K562 (cell line): ENCODE data around the gene CENPT. TPM values are rescaled to one million over a fixed set of nuclear protein-coding genes. Genes with fewer than 3 reads are reported as not detected.

Experiments used
- ATAC-seq: fragments of 200-7000 bp; cut with Tn5 transposase; 3 replicates; pipeline ENCODE4 v1.9.1; 2020; ENCODE audit warnings: moderate library complexity
- BruUV-seq: library from RNA; stranded (reverse); fragments of 400-500 nt; replicated peaks from 2 replicates; lab custom pipeline; 2021; lab: Mats Ljungman, UMichigan
- CTCF ChIA-PET: fragments of 300-600 bp; formaldehyde crosslinking; extraction: SDS; loops from one replicate; lab custom pipeline; 2021; ENCODE audit warnings: low intra/inter-chr PET ratio; lab: Yijun Ruan, JAX
- POLR2A ChIA-PET: fragments of 300-600, 350-650 bp; sonication (Branson Sonifier 250); formaldehyde crosslinking; extraction: SDS; loops from one replicate; lab custom pipeline; 2021; ENCODE audit warnings: antibody characterized with exemption, inconsistent platforms; lab: Yijun Ruan, JAX
- DNase-seq, 4 experiments: peaks; one replicate each; pipeline versions ENCODE4 v3.0.0 to v3.0.0-alpha.2; 2011 to 2018; ENCODE audit warnings: low spot score in 3 of 4, mixed read lengths in 3 of 4; ENCODE audit errors: extremely low read depth in 1 of 4
- FAIRE-seq: peaks from 2 replicates; lab custom pipeline; 2011; peaks lifted over from hg19 to GRCh38; lab: Jason Lieb, UNC
- H2AFZ ChIP-seq: 2 replicates; pipeline ENCODE4 v1.6.0; 2011; ENCODE audit warnings: low read depth, low read length, control low read depth, inconsistent platforms
- H3K27ac ChIP-seq: fragments of 200-600 bp; 3 replicates; pipeline ENCODE4 v1.8.0; 2011; ENCODE audit warnings: low read depth, mild to moderate bottlenecking, control low read depth, inconsistent platforms, low read length, moderate library complexity, mixed read lengths; ENCODE audit errors: extremely low read depth
- H3K27me3 ChIP-seq, 2 experiments: fragments of 300-600 bp in 1 of 2; 2 replicates in 1 of 2; 3 replicates in 1 of 2; pipeline versions ENCODE4 v1.6.0 to v1.8.0; 2011; ENCODE audit warnings: inconsistent platforms in 2 of 2, low read length in 2 of 2, mild to moderate bottlenecking in 1 of 2, mixed read lengths in 1 of 2, moderate library complexity in 1 of 2; ENCODE audit not compliant: control insufficient read depth in 2 of 2, insufficient read depth in 2 of 2
- H3K36me3 ChIP-seq: fragments of 300-600 bp; 3 replicates; pipeline ENCODE4 v1.8.0; 2011; ENCODE audit warnings: mild to moderate bottlenecking, low read length, inconsistent platforms; ENCODE audit not compliant: control insufficient read depth, insufficient read depth
- H3K4me1 ChIP-seq, 2 experiments: fragments of 200-600 bp in 1 of 2; replicated peaks in 1 of 2; 2 replicates in 1 of 2; 3 replicates in 1 of 2; pipeline versions ENCODE4 v1.5.1 to v1.8.0; 2011; ENCODE audit warnings: inconsistent platforms in 2 of 2, low read length in 2 of 2, mild to moderate bottlenecking in 1 of 2, mixed read lengths in 1 of 2, moderate library complexity in 1 of 2; ENCODE audit not compliant: control insufficient read depth in 2 of 2, insufficient read depth in 2 of 2
- H3K4me2 ChIP-seq: 2 replicates; pipeline ENCODE4 v1.6.1; 2011; ENCODE audit warnings: low read length, control low read depth, inconsistent platforms, mixed read lengths; ENCODE audit not compliant: insufficient read depth
- H3K4me3 ChIP-seq: fragments of 200-600 bp; sonication (generic), shearing (Covaris generic); 2 replicates; pipeline ENCODE4 v1.5.1; 2016; ENCODE audit warnings: control low read depth, inconsistent platforms
- H3K79me2 ChIP-seq: fragments of 200-600 bp; 3 replicates; pipeline ENCODE4 v1.8.0; 2011; ENCODE audit warnings: low read length, inconsistent platforms; ENCODE audit not compliant: control insufficient read depth, insufficient read depth
- H3K9ac ChIP-seq, 2 experiments: 2 replicates each; pipeline versions ENCODE4 v1.6.0 to v1.6.1; 2011; ENCODE audit warnings: low read depth in 2 of 2, low read length in 2 of 2, control low read depth in 1 of 2, inconsistent platforms in 1 of 2, mild to moderate bottlenecking in 1 of 2, mixed read lengths in 1 of 2; ENCODE audit not compliant: insufficient read depth in 1 of 2
- H3K9me1 ChIP-seq: one replicate; pipeline ENCODE4 v1.6.0; 2011; ENCODE audit warnings: inconsistent platforms, mild to moderate bottlenecking, low read length, moderate library complexity; ENCODE audit not compliant: control insufficient read depth, insufficient read depth
- H3K9me3 ChIP-seq: replicated peaks from 2 replicates; pipeline ENCODE4 v1.5.1; 2011; ENCODE audit warnings: low read depth, low read length, inconsistent platforms; ENCODE audit not compliant: control insufficient read depth, insufficient read depth
- H4K20me1 ChIP-seq: replicated peaks from 2 replicates; pipeline ENCODE4 v1.6.1; 2011; ENCODE audit warnings: low read length, inconsistent platforms, mixed read lengths; ENCODE audit not compliant: control insufficient read depth, insufficient read depth
- ARID3B ChIP-seq: fragments of 250-450 bp; sonication (Bioruptor Pico); IDR thresholded peaks from 2 replicates; pipeline ENCODE4 v1.4.0; 2020; ENCODE audit warnings: borderline replicate concordance
- CREM ChIP-seq: IDR thresholded peaks from 2 replicates; pipeline ENCODE4 v1.6.1; 2014; ENCODE audit warnings: antibody characterized with exemption, low read depth
- GABPA ChIP-seq: fragments of 200-800 bp; sonication (Bioruptor generic); conservative IDR thresholded peaks from 2 replicates; pipeline ENCODE4 v1.6.1; 2016; ENCODE audit warnings: low read depth, missing genetic modification characterization, missing compliant biosample characterization
- GTF2F1 ChIP-seq: IDR thresholded peaks from 2 replicates; pipeline ENCODE4 v1.6.1; 2011; ENCODE audit warnings: low read depth, low read length, improper control_type of control experiment
- NRF1 ChIP-seq, 2 experiments: fragments of 450-650 bp; IDR thresholded peaks in 1 of 2; conservative IDR thresholded peaks in 1 of 2; 2 replicates each; pipeline ENCODE4 v1.6.1; 2014; ENCODE audit warnings: mild to moderate bottlenecking in 2 of 2
- RHOXF2B ChIP-seq: fragments of 250-450 bp; sonication (Bioruptor Pico); conservative IDR thresholded peaks from 2 replicates; pipeline ENCODE4 v1.5.1; 2021
- SAFB ChIP-seq: fragments of 200-400 bp; formaldehyde crosslinking; IDR thresholded peaks from 2 replicates; pipeline ENCODE4 v1.6.1; 2017; ENCODE audit warnings: low read depth, low read length, borderline replicate concordance
- SLC30A9 ChIP-seq: fragments of 250-450 bp; sonication (Bioruptor Pico); IDR thresholded peaks from 2 replicates; pipeline ENCODE4 v1.8.0; 2022; ENCODE audit warnings: mild to moderate bottlenecking, moderate library complexity
- SNAPC5 ChIP-seq: fragments of 250-450 bp; sonication (Bioruptor Pico); IDR thresholded peaks from 2 replicates; pipeline ENCODE4 v1.8.0; 2021; ENCODE audit warnings: moderate library complexity, mild to moderate bottlenecking, inconsistent platforms
- SPI1 ChIP-seq: IDR thresholded peaks from 2 replicates; pipeline ENCODE4 v1.6.1; 2011; ENCODE audit warnings: low read depth, low read length, control low read depth, borderline replicate concordance
- ZNF224 ChIP-seq: sonication (generic); formaldehyde crosslinking; IDR thresholded peaks from 2 replicates; pipeline ENCODE4 v1.8.0; 2022; ENCODE audit warnings: mild to moderate bottlenecking, missing genetic modification reagents
- WGBS: fragments of 100-300 bp; shearing (Covaris generic); methylation state at CpG from one replicate; pipeline ENCODE4 v1.1.6; 2016; ENCODE audit warnings: low coverage, mixed read lengths; ENCODE audit not compliant: insufficient coverage; ENCODE audit errors: missing lambda C conversion rate; 5-methylcytosine and 5-hydroxymethylcytosine counted together
- in situ Hi-C: fragments of 300-500 bp; cut with MboI; formaldehyde crosslinking; loops from 4 replicates; pipeline ENCODE4 v1.15.0; 2018; ENCODE audit warnings: inconsistent platforms, mixed read lengths
- intact Hi-C: fragments of 100-400 bp; cut with micrococcal nuclease; formaldehyde crosslinking; loops from 2 replicates; pipeline ENCODE4 v1.14.2; 2022
- polyA plus RNA-seq, 8 experiments: library from polyadenylated mRNA; depleted of rRNA in 4 of 8; stranded (reverse) in 5 of 8; unstranded in 3 of 8; fragments of >200 nt; fragmentation: Nextera tagmentation in 2 of 8; fragmentation: Illumina TruSeq in 1 of 8; extraction: Ambion mirVana in 2 of 8; extraction: Trizol in 1 of 8; gene quantifications; 2 replicates each; pipeline versions ENCODE4 v1.2.1 to v1.2.3, GENCODE V29; 2011 to 2014; ENCODE audit warnings: inconsistent platforms in 1 of 8, missing spikeins in 1 of 8
- total RNA-seq, 7 experiments: library from RNA; depleted of rRNA in 6 of 7; stranded (reverse); fragments of >200 nt in 6 of 7; fragmentation: Illumina TruSeq in 2 of 7; extraction: Trizol in 2 of 7; gene quantifications; 2 replicates each; pipeline versions ENCODE4 v1.2.1 to v1.2.3, GENCODE V29; 2011 to 2021; ENCODE audit warnings: low replicate concordance in 1 of 7

CENPT gene
- total and polyA plus RNA-seq, 9 of the 15 experiments (the other 6 are each of a cell fraction or from before 2014, with no cell fraction given), result 3.6 to 94.2 (median 44.1) TPM

- no peak for DNase-seq
- WGBS, result 82% methylated on average over 11 of the region's 11 CpGs
- Histone ChIP-seq H3K9ac (peak overlapping the region in 1 of 2 experiments; percentile 82; a peak in 1 of 4 replicates), H3K27me3 (no peaks in the 10 kb centered on the region), H4K20me1 (peaks cover 32% of the 10 kb centered on the region), H3K79me2 (peaks cover 70% of the 10 kb centered on the region), H3K36me3 (peaks cover 76% of the 10 kb centered on the region), H3K9me1 (no peaks in the 10 kb centered on the region), H3K4me3 (no peak overlapping the region), H3K4me2 (no peak overlapping the region), H3K4me1 (peaks cover 11 to 17% of the 10 kb centered on the region in 2 experiments), H2AFZ (no peak overlapping the region), H3K9me3 (no peaks in the 10 kb centered on the region), H3K27ac (peak overlapping the region; percentile 35; the same call in 1 of the 3 replicates)
- ChIA-PET POLR2A (interaction anchor here (0.5 to 1.3 kb wide), 7 partner anchors 9 to 190 kb away, joined by 3 to 4 read pairs (median 3); no protein-coding TSS in a partner anchor), CTCF (no interaction called here)
- ATAC-seq, result no peak
- FAIRE-seq, result no peak
- no peak for TF ChIP-seq GTF2F1
- TF ChIP-seq RHOXF2B (CRISPR knock-in tag), result no peak
- TF ChIP-seq SNAPC5 (CRISPR knock-in tag), result no peak
- intact Hi-C loops, result no loop called here
- BruUV-seq, result no TSS peak
- in situ Hi-C loops, result no loop called here
Measured at GRCh38 chr16:67862623-67863583, 15.4 kb upstream of the CENPT start.

GRCh38 chr16:67861877-67862276 lies 14.4 kb upstream of the CENPT start:
- Histone ChIP-seq H4K20me1 (peaks cover 41% of the 10 kb centered on the region), H3K27ac (no peak overlapping the region), H3K4me3 (no peak overlapping the region), H3K4me1 (peaks cover 18 to 25% of the 10 kb centered on the region in 2 experiments), H2AFZ (no peak overlapping the region), H3K27me3 (no peaks in the 10 kb centered on the region), H3K9ac (no peak overlapping the region; a peak in 1 of 4 replicates), H3K79me2 (peaks cover 80% of the 10 kb centered on the region), H3K9me1 (peaks cover 6% of the 10 kb centered on the region), H3K36me3 (peaks cover 67% of the 10 kb centered on the region), H3K4me2 (no peak overlapping the region), H3K9me3 (no peaks in the 10 kb centered on the region)
- DNase-seq (no peak), FAIRE-seq (no peak), ATAC-seq (no peak)
- in situ Hi-C loops (no loop called here), intact Hi-C loops (no loop called here)
- no TSS peak for BruUV-seq
- ChIA-PET CTCF (no interaction called here), POLR2A (interaction anchor here (0.5 to 1.5 kb wide), 4 partner anchors 10 to 189 kb away, joined by 3 to 5 read pairs (median 3); no protein-coding TSS in a partner anchor)
- WGBS, result 85% methylated on average over 6 of the region's 6 CpGs
- no peak for TF ChIP-seq ZNF224 (CRISPR knock-in tag)
- no peak for TF ChIP-seq CREM
- TF ChIP-seq NRF1 (conservative IDR thresholded peaks at IDR 0.05 in 1 of 2, IDR thresholded peaks at IDR 0.05 in 1 of 2), result no peak
- no peak for TF ChIP-seq SPI1
- no peak for TF ChIP-seq SLC30A9 (CRISPR knock-in tag)
- TF ChIP-seq GABPA (tag), result no peak
- TF ChIP-seq SAFB, result no peak
- TF ChIP-seq ARID3B, result no peak
